Thyroid gland (tissue), 4 donors: ENCODE results near the gene PLD1. TPM values are rescaled to one million over a fixed set of nuclear protein-coding genes. Genes with fewer than 3 reads are reported as not detected.

ENCODE experiments used
- DNase-seq, 2 donors: peaks; one replicate each; pipeline ENCODE4 v3.0.0-alpha.2; 2019
- H3K27ac ChIP-seq, 3 donors: fragments of 200-600 bp; sonication (generic); 1 replicate in 2 of 3; 2 replicates in 1 of 3; pipeline ENCODE4 v1.5.1; 2016 to 2019; ENCODE audit warnings: mild to moderate bottlenecking in 1 of 3, moderate library complexity in 1 of 3
- H3K27me3 ChIP-seq: fragments of 200-600 bp; sonication (generic); one replicate; pipeline ENCODE4 v1.5.1; 2019
- H3K36me3 ChIP-seq, 2 donors: fragments of 200-600 bp; sonication (generic); one replicate each; pipeline ENCODE4 v1.5.1; 2016 to 2019
- H3K4me1 ChIP-seq, 2 donors: fragments of 200-600 bp; sonication (generic); one replicate each; pipeline ENCODE4 v1.5.1; 2017 to 2019
- H3K4me3 ChIP-seq, 3 donors: fragments of 200-600 bp; sonication (generic); replicated peaks in 1 of 3; 1 replicate in 2 of 3; 2 replicates in 1 of 3; pipeline ENCODE4 v1.5.1; 2016; ENCODE audit warnings: mild to moderate bottlenecking in 1 of 3
- H3K9me3 ChIP-seq: fragments of 200-600 bp; sonication (generic); one replicate; pipeline ENCODE4 v1.5.1; 2017
- POLR2A ChIP-seq, 2 donors: fragments of 450-650 bp; IDR thresholded peaks; one replicate each; pipeline ENCODE4 v1.6.1; 2017; ENCODE audit warnings: antibody characterized with exemption in 2 of 2, mild to moderate bottlenecking in 2 of 2, moderate library complexity in 1 of 2
- WGBS, 2 donors: methylation state at CpG; one replicate each; pipeline ENCODE4 v1.1.5; 2017; 5-methylcytosine and 5-hydroxymethylcytosine counted together
- intact Hi-C: fragments of 100-400 bp; cut with DNase I; formaldehyde crosslinking; loops from one replicate; pipeline ENCODE4 v1.15.1; 2023
- total RNA-seq, 4 donors: library from RNA; depleted of rRNA; stranded (reverse); fragments of >200 nt; gene quantifications; one replicate each; pipeline ENCODE4 v1.2.3, GENCODE V29; 2016
- TF ChIP-seq, protein P1 (sequence below), 6 experiments: fragments of 200-600 bp in 3 of 6; fragments of 450-650 bp in 3 of 6; sonication (generic) in 3 of 6; IDR thresholded peaks; one replicate each; pipeline ENCODE4 v1.5.1; 2016 to 2019; ENCODE audit warnings: antibody characterized with exemption in 6 of 6, mild to moderate bottlenecking in 2 of 6, inconsistent platforms in 1 of 6, moderate library complexity in 1 of 6

Gene PLD1
- total RNA-seq, 4 donors from 2014 or later, result 13.0 to 21.7 (median 19.8) TPM

GRCh38 chr3:171850960-171851659 is 40.8 kb upstream of the PLD1 start:
- DNase-seq, result no peak
- Histone ChIP-seq H3K4me3 (no peak overlapping the region), H3K27ac (no peak overlapping the region), H3K4me1 (no peaks in the 10 kb centered on the region), H3K36me3 (no peaks in the 10 kb centered on the region), H3K27me3 (no peaks in the 10 kb centered on the region), H3K9me3 (no peaks in the 10 kb centered on the region)
- 88% methylated on average over 6 of the region's 6 CpGs for WGBS, 2 donors
- TF ChIP-seq, protein P1, sequence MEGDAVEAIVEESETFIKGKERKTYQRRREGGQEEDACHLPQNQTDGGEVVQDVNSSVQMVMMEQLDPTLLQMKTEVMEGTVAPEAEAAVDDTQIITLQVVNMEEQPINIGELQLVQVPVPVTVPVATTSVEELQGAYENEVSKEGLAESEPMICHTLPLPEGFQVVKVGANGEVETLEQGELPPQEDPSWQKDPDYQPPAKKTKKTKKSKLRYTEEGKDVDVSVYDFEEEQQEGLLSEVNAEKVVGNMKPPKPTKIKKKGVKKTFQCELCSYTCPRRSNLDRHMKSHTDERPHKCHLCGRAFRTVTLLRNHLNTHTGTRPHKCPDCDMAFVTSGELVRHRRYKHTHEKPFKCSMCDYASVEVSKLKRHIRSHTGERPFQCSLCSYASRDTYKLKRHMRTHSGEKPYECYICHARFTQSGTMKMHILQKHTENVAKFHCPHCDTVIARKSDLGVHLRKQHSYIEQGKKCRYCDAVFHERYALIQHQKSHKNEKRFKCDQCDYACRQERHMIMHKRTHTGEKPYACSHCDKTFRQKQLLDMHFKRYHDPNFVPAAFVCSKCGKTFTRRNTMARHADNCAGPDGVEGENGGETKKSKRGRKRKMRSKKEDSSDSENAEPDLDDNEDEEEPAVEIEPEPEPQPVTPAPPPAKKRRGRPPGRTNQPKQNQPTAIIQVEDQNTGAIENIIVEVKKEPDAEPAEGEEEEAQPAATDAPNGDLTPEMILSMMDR (IDR thresholded peaks at IDR 0.05), result no peak
- no peak for TF ChIP-seq POLR2A (IDR thresholded peaks at IDR 0.05)
- intact Hi-C loops, result no loop called here

DNA sequence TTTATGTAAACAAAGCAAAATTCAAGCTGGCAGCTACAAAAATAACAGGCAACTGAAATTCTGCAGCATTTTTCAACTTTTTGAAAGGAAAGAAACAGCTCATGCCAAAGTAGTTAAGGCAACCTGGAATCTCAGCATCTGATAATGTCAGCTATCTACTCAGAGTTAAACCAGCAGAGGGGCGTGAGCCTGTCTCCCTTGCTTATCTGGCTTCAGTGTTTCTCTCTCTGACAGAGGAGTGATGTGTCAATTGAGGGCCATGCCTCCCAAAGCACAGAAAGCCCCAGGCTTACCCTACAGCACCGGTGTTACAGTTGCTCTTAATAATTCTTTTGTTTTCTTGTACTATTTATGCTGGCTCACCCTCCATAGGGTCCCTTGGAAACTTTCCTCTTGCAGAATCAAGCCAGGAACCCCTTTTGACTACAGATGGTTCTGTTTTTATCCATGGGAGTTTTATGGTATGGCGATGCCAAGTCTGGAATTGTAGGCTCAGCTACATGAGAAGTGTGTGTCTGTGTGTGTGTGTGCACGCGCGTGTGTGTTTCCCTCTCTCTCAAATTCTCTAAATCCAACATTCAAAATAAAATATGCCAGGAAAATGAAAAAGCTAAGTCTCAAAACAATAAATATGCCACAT is 40.2 kb upstream of the PLD1 start:
- no peak for DNase-seq
- H3K4me3 ChIP-seq, result no peak overlapping the region
- no peak overlapping the region for H3K27ac ChIP-seq
- no peaks in the 10 kb centered on the region for H3K36me3 ChIP-seq
- H3K27me3 ChIP-seq, result no peaks in the 10 kb centered on the region
- 84 to 87% methylated on average over 6 of the region's 6 CpGs for WGBS, 2 donors
- TF ChIP-seq POLR2A (IDR thresholded peaks at IDR 0.05), result no peak
- TF ChIP-seq, protein P1 (IDR thresholded peaks at IDR 0.05), result no peak
- H3K9me3 ChIP-seq, result no peaks in the 10 kb centered on the region
- intact Hi-C loops, result no loop called here
- no peaks in the 10 kb centered on the region for H3K4me1 ChIP-seq

- WGBS, 2 donors, result 92 to 94% methylated on average over 6 of the region's 6 CpGs
- Histone ChIP-seq H3K4me3 (no peak overlapping the region), H3K27ac (no peak overlapping the region), H3K27me3 (no peaks in the 10 kb centered on the region), H3K36me3 (no peaks in the 10 kb centered on the region), H3K4me1 (no peaks in the 10 kb centered on the region), H3K9me3 (no peaks in the 10 kb centered on the region)
- no peak for DNase-seq
- TF ChIP-seq POLR2A (IDR thresholded peaks at IDR 0.05), result no peak
- TF ChIP-seq, protein P1 (IDR thresholded peaks at IDR 0.05), result no peak
- intact Hi-C loops, result no loop called here
Measured at GRCh38 chr3:171849617-171850319, 39.5 kb upstream of the PLD1 start.

DNA sequence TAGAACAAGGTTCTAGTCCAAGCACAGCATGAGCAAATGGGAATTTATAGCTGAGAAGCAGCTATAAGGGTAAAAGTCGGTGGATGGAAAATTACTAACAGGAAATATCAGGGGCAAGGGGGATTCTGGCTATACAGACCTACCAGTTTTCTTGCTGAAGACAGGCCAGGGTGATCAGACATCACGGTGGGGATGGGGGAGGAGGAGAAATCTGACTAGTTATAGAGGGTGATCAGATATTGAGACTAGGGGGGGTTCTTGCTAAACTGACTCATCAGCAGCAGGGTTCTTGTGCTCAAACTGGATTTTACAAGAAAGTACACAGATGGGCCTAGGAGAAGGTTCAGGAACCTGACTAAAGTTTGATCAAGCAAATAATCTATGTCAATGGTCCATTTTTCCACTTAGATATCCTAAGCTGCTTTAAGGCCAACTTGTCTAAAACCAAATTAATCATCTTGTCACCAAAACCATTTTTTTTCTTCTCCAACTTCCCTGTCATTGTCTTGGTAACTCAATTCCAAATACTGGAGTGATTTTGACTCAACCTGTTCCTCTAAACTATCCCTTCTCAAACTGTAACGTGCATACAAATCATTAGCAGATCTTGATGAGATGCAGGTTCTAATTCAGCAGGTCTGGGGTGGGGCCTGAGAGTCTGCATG is 37.4 kb upstream of the PLD1 start:
- Histone ChIP-seq H3K4me1 (peaks cover 6 to 7% of the 10 kb centered on the region in 2 donors), H3K27me3 (no peaks in the 10 kb centered on the region), H3K4me3 (no peak overlapping the region), H3K36me3 (no peaks in the 10 kb centered on the region), H3K9me3 (no peaks in the 10 kb centered on the region), H3K27ac (no peak overlapping the region)
- TF ChIP-seq POLR2A (IDR thresholded peaks at IDR 0.05), result no peak
- TF ChIP-seq, protein P1 (IDR thresholded peaks at IDR 0.05), result no peak
- no peak for DNase-seq
- WGBS, 2 donors, result 90 to 95% methylated on average over 3 of the region's 3 CpGs
- intact Hi-C loops, result no loop called here
